Right ventricle myocardium inferior (tissue), 1 donor: ENCODE results near the gene DGKI. TPM values are rescaled to one million over a fixed set of nuclear protein-coding genes. Genes with fewer than 3 reads are reported as not detected.

Experiments
- ATAC-seq: fragments of 200-7000 bp; cut with Tn5 transposase; one replicate; pipeline ENCODE4 v1.9.1; 2020; ENCODE audit warnings: mild to moderate bottlenecking, moderate library complexity
- DNase-seq: peaks from one replicate; pipeline ENCODE4 v3.0.0; 2021; ENCODE audit errors: missing footprints
- intact Hi-C: fragments of 100-400 bp; cut with DNase I; formaldehyde crosslinking; loops from one replicate; pipeline ENCODE4 v1.11.0; 2022
- total RNA-seq: library from RNA; stranded (reverse); fragmentation: NEBNext Ultra II Directional; extraction: Animal tissue kit (Norgen Biotek cat#: 25700); gene quantifications from one replicate; pipeline ENCODE4 v1.2.1, GENCODE V29; 2021
- donor health status: DM: no; HTN: yes; CAD: no; lungs with severe emphysema.

The DGKI gene
- total RNA-seq, 1 donor from 2014 or later: 1.4 TPM

- no peak for DNase-seq
- no peak for ATAC-seq
- intact Hi-C loops: no loop called here
Observed at GRCh38 chr7:137445268-137445667, 401.5 kb downstream of the DGKI start.

- DNase-seq: no peak
- no peak for ATAC-seq
- intact Hi-C loops: no loop called here
Observed at GRCh38 chr7:137443616-137444015, 403.2 kb downstream of the DGKI start.

- intact Hi-C loops: no loop called here
- peak; percentile 94 for ATAC-seq
- no peak for DNase-seq
Observed at GRCh38 chr7:137441451-137441850, 405.3 kb downstream of the DGKI start.

GRCh38 chr7:137439829-137440825 lies 406.6 kb downstream of the DGKI start:
- DNase-seq (no peak), ATAC-seq (peak; percentile 29)
- intact Hi-C loops: no loop called here

- intact Hi-C loops: no loop called here
- DNase-seq (no peak), ATAC-seq (peak; percentile 28)
Observed at GRCh38 chr7:137434946-137435345, 411.8 kb downstream of the DGKI start.

- intact Hi-C loops: no loop called here
- ATAC-seq (no peak), DNase-seq (no peak)
Observed at GRCh38 chr7:137434530-137434929, 412.2 kb downstream of the DGKI start.

GRCh38 chr7:137423321-137423720 lies 423.5 kb downstream of the DGKI start:
- no peak for DNase-seq
- intact Hi-C loops: no loop called here
- ATAC-seq: no peak

GRCh38 chr7:137421366-137421765 lies 425.4 kb downstream of the DGKI start:
- ATAC-seq (peak; percentile 86), DNase-seq (no peak)
- intact Hi-C loops: no loop called here

- DNase-seq: no peak
- no peak for ATAC-seq
- intact Hi-C loops: no loop called here
Observed at GRCh38 chr7:137418841-137419240, 427.9 kb downstream of the DGKI start.

- DNase-seq (no peak), ATAC-seq (peak; percentile 59)
- intact Hi-C loops: no loop called here
Observed at GRCh38 chr7:137417464-137417863, 429.3 kb downstream of the DGKI start.

GRCh38 chr7:137413901-137414300 lies 432.9 kb downstream of the DGKI start:
- ATAC-seq (no peak), DNase-seq (no peak)

GRCh38 chr7:137411446-137411845 lies 435.3 kb downstream of the DGKI start:
- ATAC-seq (no peak), DNase-seq (no peak)
- intact Hi-C loops: no loop called here

More at GRCh38 chr7:137413901-137414300, 432.9 kb downstream of the DGKI start:
- intact Hi-C loops: no loop called here

- intact Hi-C loops: no loop called here
- DNase-seq (no peak), ATAC-seq (no peak)
Observed at GRCh38 chr7:137408126-137408525, 438.6 kb downstream of the DGKI start.

GRCh38 chr7:137407078-137407477 lies 439.7 kb downstream of the DGKI start:
- DNase-seq (no peak), ATAC-seq (no peak)
- intact Hi-C loops: no loop called here

GRCh38 chr7:137404660-137405317 lies 442.0 kb downstream of the DGKI start:
- ATAC-seq: no peak
- intact Hi-C loops: no loop called here
- DNase-seq: no peak

GRCh38 chr7:137403353-137403695 lies 443.4 kb downstream of the DGKI start:
- peak; percentile 55 for DNase-seq
- ATAC-seq: no peak
- intact Hi-C loops: no loop called here

- intact Hi-C loops: no loop called here
- no peak for ATAC-seq
- no peak for DNase-seq
Observed at GRCh38 chr7:137402536-137403352, 444.0 kb downstream of the DGKI start.

GRCh38 chr7:137399827-137400823 lies 446.6 kb downstream of the DGKI start:
- intact Hi-C loops: no loop called here
- ATAC-seq: peak; percentile 54
- DNase-seq: no peak
